Transverse colon (tissue), 4 donors: Measurements from ENCODE around the gene FSIP2. TPM values are rescaled to one million over a fixed set of nuclear protein-coding genes. Genes with fewer than 3 reads are reported as not detected.
"Not testable (repeated sequence)": the region's sequence is repeated elsewhere in the genome, so short reads cannot be mapped to it uniquely, and the experiment has no call there.

Experiments
- DNase-seq: peaks from one replicate; pipeline ENCODE4 v3.0.0-alpha.2; 2019
- H3K27ac ChIP-seq, 4 donors: fragments of 200-600 bp; sonication (generic); 2 replicates each; pipeline ENCODE4 v1.5.1; 2016 to 2018; ENCODE audit warnings: inconsistent platforms in 4 of 4
- H3K27me3 ChIP-seq: fragments of 200-600 bp; sonication (generic); 2 replicates; pipeline ENCODE4 v1.5.1; 2017; ENCODE audit warnings: inconsistent platforms
- H3K36me3 ChIP-seq, 4 donors: fragments of 200-600 bp; sonication (generic); 2 replicates each; pipeline ENCODE4 v1.5.1; 2017 to 2019; ENCODE audit warnings: inconsistent platforms in 4 of 4
- H3K4me1 ChIP-seq, 4 donors: fragments of 200-600 bp; sonication (generic); 2 replicates each; pipeline ENCODE4 v1.5.1; 2017 to 2020; ENCODE audit warnings: inconsistent platforms in 4 of 4
- H3K4me3 ChIP-seq, 4 donors: fragments of 200-600 bp; sonication (generic); 1 replicate in 1 of 4; 2 replicates in 3 of 4; pipeline versions ENCODE4 v1.5.1 to v1.6.1; 2017 to 2019; ENCODE audit warnings: inconsistent platforms in 4 of 4
- H3K9me3 ChIP-seq, 2 donors: fragments of 200-600 bp; sonication (generic); 2 replicates each; pipeline ENCODE4 v1.5.1; 2017 to 2019; ENCODE audit warnings: inconsistent platforms in 2 of 2
- CTCF ChIP-seq, 5 experiments: fragments of 200-600 bp in 3 of 5; fragments of 450-650 bp in 2 of 5; sonication (generic) in 3 of 5; IDR thresholded peaks; 1 replicate in 2 of 5; 2 replicates in 3 of 5; pipeline ENCODE4 v1.5.1; 2016 to 2017; ENCODE audit warnings: antibody characterized with exemption in 5 of 5, inconsistent platforms in 3 of 5, mild to moderate bottlenecking in 2 of 5, moderate library complexity in 1 of 5
- EP300 ChIP-seq: sonication (generic); formaldehyde crosslinking; IDR thresholded peaks from one replicate; pipeline ENCODE4 v1.6.1; 2017; ENCODE audit warnings: antibody characterized with exemption, low read depth
- POLR2A ChIP-seq: fragments of 450-650 bp; IDR thresholded peaks from one replicate; pipeline ENCODE4 v1.6.1; 2016; ENCODE audit warnings: antibody characterized with exemption, mild to moderate bottlenecking, moderate library complexity
- POLR2AphosphoS5 ChIP-seq, 3 donors: sonication (generic); formaldehyde crosslinking; IDR thresholded peaks; one replicate each; pipeline ENCODE4 v1.6.1; 2016; ENCODE audit warnings: antibody characterized with exemption in 3 of 3
- WGBS, 2 donors: methylation state at CpG; one replicate each; pipeline ENCODE4 v1.1.5; 2018; ENCODE audit warnings: low coverage in 1 of 2; 5-methylcytosine and 5-hydroxymethylcytosine counted together
- in situ Hi-C, 4 donors: fragments of 200-750 bp; cut with MboI; loops; one replicate each; pipeline versions ENCODE4 v1.15.0 to v1.15.1; 2017; ENCODE audit warnings: low sequenced_read_pairs in 3 of 4, low pct_ligation_motif_present in 1 of 4, low pct_unique_long_range_greater_than_20kb in 1 of 4
- intact Hi-C: fragments of 100-400 bp; cut with DNase I; formaldehyde crosslinking; loops from one replicate; pipeline ENCODE4 v1.15.1; 2023; ENCODE audit warnings: low total_unique reads
- total RNA-seq, 4 donors: library from RNA; depleted of rRNA; stranded (reverse); fragments of >200 nt; gene quantifications; one replicate each; pipeline ENCODE4 v1.1.0, GENCODE V29; 2016

FSIP2 gene
- total RNA-seq, 4 donors from 2014 or later, result 9.2 to 56.4 (median 38.2) TPM

DNA sequence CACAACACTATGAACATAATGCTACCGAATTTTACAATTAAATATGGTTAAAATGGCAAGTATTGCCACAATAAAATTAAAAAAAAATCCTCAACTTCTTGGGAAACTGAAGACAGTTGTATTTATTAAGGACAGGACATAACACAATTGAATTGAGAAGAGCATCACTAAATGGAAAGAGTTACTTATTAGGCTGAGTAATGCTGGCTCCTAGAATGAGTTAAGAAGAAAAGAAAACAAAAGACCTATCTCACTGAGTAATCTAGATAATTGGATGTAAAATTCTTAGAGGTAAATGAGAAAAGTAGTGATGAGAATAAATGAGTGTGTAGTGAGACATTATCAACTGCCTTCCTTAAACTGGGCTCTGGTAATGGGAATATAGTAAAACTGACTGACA lies 121.7 kb downstream of the FSIP2 start:
- Histone ChIP-seq H3K36me3 (no peaks in the 10 kb centered on the region), H3K4me1 (no peaks in the 10 kb centered on the region), H3K4me3 (no peak overlapping the region), H3K27me3 (no peaks in the 10 kb centered on the region), H3K9me3 (no peaks in the 10 kb centered on the region), H3K27ac (no peak overlapping the region)
- 70 to 75% methylated on average over 1 of the region's 1 CpG for WGBS, 2 donors
- in situ Hi-C loops (no loop called here), intact Hi-C loops (no loop called here)
- no peak for DNase-seq
- TF ChIP-seq POLR2AphosphoS5 (IDR thresholded peaks at IDR 0.05) (no peak), EP300 (no peak), CTCF (IDR thresholded peaks at IDR 0.05) (no peak), POLR2A (no peak)

DNA sequence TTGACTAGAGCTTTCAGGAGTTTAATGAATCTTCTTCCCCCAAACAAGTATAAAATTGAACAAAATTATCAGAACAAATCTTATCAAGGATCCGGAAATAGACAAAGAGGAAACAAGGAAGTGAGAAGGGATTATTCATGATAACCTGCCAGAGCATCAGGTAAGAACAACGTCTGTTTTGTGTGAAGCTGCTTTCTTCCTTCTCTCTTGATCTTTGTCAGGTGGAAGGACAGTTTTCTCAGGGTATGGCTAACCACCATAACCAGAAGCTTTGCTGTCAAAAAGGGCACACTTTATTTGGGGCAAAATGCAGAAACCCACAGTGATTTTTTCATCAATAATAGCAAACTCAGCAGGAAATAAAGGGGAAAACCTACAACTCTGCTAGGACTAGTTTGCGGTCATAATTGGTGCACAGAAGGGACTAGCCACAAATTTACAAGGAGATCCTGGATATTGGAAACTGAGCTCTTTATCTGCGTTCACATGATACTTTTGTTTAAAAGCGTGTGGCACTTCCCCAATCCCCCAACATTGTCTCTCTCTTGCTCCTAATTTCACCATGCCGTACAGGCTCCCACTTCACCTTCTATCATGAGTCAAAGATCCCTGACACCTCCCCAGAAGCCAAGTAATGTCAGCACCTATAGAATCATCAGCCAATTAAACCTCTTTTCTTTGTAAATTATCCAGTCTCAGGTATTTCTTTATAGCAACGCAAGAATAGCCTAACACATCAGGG lies 124.2 kb downstream of the FSIP2 start:
- no peak overlapping the region for H3K27ac ChIP-seq
- WGBS, 2 donors, result 80 to 84% methylated on average over 7 of the region's 7 CpGs
- no peaks in the 10 kb centered on the region for H3K9me3 ChIP-seq
- no peaks in the 10 kb centered on the region for H3K27me3 ChIP-seq
- no peak for DNase-seq
- in situ Hi-C loops (no loop called here), intact Hi-C loops (no loop called here)
- H3K4me1 ChIP-seq, result no peaks in the 10 kb centered on the region
- no peak for TF ChIP-seq POLR2A
- TF ChIP-seq POLR2AphosphoS5 (IDR thresholded peaks at IDR 0.05), result no peak
- no peak for TF ChIP-seq CTCF (IDR thresholded peaks at IDR 0.05)
- TF ChIP-seq EP300, result no peak
- H3K4me3 ChIP-seq, result no peak overlapping the region
- no peaks in the 10 kb centered on the region for H3K36me3 ChIP-seq

DNA sequence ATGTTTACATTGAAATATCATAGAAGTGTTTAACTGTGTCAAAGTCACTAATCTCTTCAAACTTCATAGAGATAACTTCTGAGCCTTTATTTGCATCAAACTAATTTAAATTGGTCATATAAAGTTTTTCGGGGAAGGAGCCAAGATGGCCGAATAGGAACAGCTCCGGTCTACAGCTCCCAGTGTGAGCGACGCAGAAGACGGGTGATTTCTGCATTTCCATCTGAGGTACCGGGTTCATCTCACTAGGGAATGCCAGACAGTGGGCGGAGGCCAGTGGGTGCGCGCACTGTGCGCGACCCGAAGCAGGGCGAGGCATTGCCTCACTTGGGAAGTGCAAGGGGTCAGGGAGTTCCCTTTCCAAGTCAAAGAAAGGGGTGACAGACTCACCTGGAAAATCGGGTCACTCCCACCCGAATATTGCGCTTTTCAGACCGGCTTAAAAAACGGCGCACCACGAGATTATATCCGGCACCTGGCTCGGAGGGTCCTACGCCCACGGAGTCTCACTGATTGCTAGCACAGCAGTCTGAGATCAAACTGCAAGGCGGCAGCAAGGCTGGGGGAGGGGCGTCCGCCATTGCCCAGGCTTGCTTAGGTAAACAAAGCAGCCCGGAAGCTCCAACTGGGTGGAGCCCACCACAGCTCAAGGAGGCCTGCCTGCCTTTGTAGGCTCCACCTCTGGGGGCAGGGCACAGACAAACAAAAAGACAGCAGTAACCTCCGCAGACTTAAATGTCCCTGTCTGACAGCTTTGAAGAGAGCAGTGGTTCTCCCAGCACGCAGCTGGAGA lies 126.1 kb downstream of the FSIP2 start:
- H3K9me3 ChIP-seq, H3K27me3 ChIP-seq, DNase-seq, H3K4me1 ChIP-seq, H3K36me3 ChIP-seq, in situ Hi-C loops, H3K4me3 ChIP-seq, intact Hi-C loops, H3K27ac ChIP-seq: not testable (repeated sequence)
- WGBS, 2 donors, result 89 to 91% methylated on average over 10 to 29 of the region's 31 CpGs

DNA sequence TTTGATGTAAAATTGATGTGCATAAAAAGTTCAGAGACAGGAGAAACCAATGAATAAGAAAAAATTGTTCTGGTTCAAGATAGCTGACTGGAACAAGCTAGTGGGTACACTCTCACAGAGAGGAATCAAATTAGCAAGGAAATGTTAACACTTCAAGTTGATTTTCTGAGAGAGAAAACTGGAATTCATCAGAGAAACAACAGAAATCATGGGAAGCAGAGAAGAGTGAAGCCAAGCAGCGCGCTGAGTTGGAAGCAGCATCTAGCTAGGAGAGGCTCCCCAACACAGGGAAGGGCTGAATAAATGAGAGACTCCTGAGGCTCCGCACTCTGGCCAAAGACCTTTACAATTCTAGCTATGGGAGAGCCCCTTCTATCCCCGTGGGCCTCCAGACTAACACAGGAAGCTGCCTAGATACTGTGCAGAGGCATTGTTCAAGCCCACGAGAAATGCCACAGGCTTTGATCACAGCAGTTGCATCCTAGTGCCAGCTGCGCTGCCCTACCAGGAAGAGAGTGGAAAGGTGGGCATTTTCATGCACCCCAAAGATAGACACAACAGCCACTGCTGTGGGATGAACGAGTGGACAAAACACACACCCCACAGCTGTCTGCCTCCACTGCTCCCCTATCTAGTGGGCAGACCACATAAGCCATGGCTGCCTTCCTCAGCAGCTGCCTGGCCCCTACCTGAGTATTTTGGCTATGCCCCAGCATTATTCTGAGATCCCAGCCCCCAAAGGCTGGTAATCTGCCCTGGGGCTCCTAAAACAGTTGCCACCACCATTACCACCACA lies 136.7 kb downstream of the FSIP2 start:
- Histone ChIP-seq H3K9me3 (no peaks in the 10 kb centered on the region), H3K4me1 (no peaks in the 10 kb centered on the region), H3K27ac (no peak overlapping the region), H3K4me3 (no peak overlapping the region), H3K36me3 (no peaks in the 10 kb centered on the region), H3K27me3 (no peaks in the 10 kb centered on the region)
- in situ Hi-C loops, result no loop called here
- no peak for DNase-seq
- WGBS, 2 donors, result 73 to 100% methylated on average over 2 to 6 of the region's 7 CpGs
- intact Hi-C loops, result no loop called here
- TF ChIP-seq POLR2A, result no peak
- no peak for TF ChIP-seq CTCF (IDR thresholded peaks at IDR 0.05)
- TF ChIP-seq POLR2AphosphoS5 (IDR thresholded peaks at IDR 0.05), result no peak
- no peak for TF ChIP-seq EP300
